ENCODE measurements around the gene EPHA7. TPM values are rescaled to one million over a fixed set of nuclear protein-coding genes. Genes with fewer than 3 reads are reported as not detected.

EPHA7 gene
- total RNA-seq: 0.12 TPM

GRCh38 chr6:93419304-93420162 is at the start of gene EPHA7:
Gene EPHA7 (minus strand): TSS chr6:93419559. CDS start chr6:93419341, 218 bp downstream.
- peak; percentile 92 for ATAC-seq

GRCh38 chr6:93468291-93468690 is 48.9 kb upstream of the EPHA7 start:
- no peak for ATAC-seq

- no peak for ATAC-seq
Observed at GRCh38 chr6:93454533-93454932, 35.2 kb upstream of the EPHA7 start.

- no peak for ATAC-seq
Observed at GRCh38 chr6:93453956-93454355, 34.6 kb upstream of the EPHA7 start.

- no peak for ATAC-seq
Observed at GRCh38 chr6:93447874-93448273, 28.5 kb upstream of the EPHA7 start.

- no peak for ATAC-seq
Observed at GRCh38 chr6:93437491-93437890, 18.1 kb upstream of the EPHA7 start.

- no peak for ATAC-seq
Observed at GRCh38 chr6:93433592-93433991, 14.2 kb upstream of the EPHA7 start.

GRCh38 chr6:93424303-93425064 is 5.1 kb upstream of the EPHA7 start:
- ATAC-seq: no peak

- no peak for ATAC-seq
Observed at GRCh38 chr6:93423542-93423941, 4.2 kb upstream of the EPHA7 start.

- ATAC-seq: no peak
Observed at GRCh38 chr6:93420163-93420795, 920 bp upstream of the EPHA7 start.

- ATAC-seq: peak; percentile 38
Observed at GRCh38 chr6:93418408-93419303, 703 bp downstream of the EPHA7 start.

GRCh38 chr6:93418033-93418407 is 1.3 kb downstream of the EPHA7 start:
- no peak for ATAC-seq

- no peak for ATAC-seq
Observed at GRCh38 chr6:93417421-93418013, 1.8 kb downstream of the EPHA7 start.

- ATAC-seq: no peak
Observed at GRCh38 chr6:93416571-93417420, 2.6 kb downstream of the EPHA7 start.

GRCh38 chr6:93413190-93413589 is 6.2 kb downstream of the EPHA7 start:
- ATAC-seq: no peak

GRCh38 chr6:93412452-93412851 is 6.9 kb downstream of the EPHA7 start:
- no peak for ATAC-seq

- ATAC-seq: no peak
Observed at GRCh38 chr6:93407186-93407585, 12.2 kb downstream of the EPHA7 start.

- no peak for ATAC-seq
Observed at GRCh38 chr6:93403390-93403789, 16.0 kb downstream of the EPHA7 start.

GRCh38 chr6:93398723-93399122 is 20.6 kb downstream of the EPHA7 start:
- no peak for ATAC-seq

- no peak for ATAC-seq
Observed at GRCh38 chr6:93394471-93394870, 24.9 kb downstream of the EPHA7 start.

GRCh38 chr6:93393554-93394074 is 25.7 kb downstream of the EPHA7 start:
- ATAC-seq: no peak

Measured in esophagus mucosa (tissue), 1 donor.